ENCODE measurements around the gene TOPAZ1.

Gene TOPAZ1

GRCh38 chr3:44242721-44243120, 1.0 kb downstream of the TOPAZ1 start:
- DNase-seq (ENCODE audit: low spot score): no peak

GRCh38 chr3:44248152-44248551, 6.5 kb downstream of the TOPAZ1 start:
- no peak for DNase-seq (ENCODE audit: low spot score)
- no peak for TF ChIP-seq CTCF (IDR thresholded peaks at IDR 0.05; ENCODE audit: extremely low read depth, missing control alignments)

More at GRCh38 chr3:44242721-44243120, 1.0 kb downstream of the TOPAZ1 start:
- no peak for TF ChIP-seq CTCF (IDR thresholded peaks at IDR 0.05; ENCODE audit: extremely low read depth, missing control alignments)

- DNase-seq (ENCODE audit: low spot score): no peak
- no peak for TF ChIP-seq CTCF (IDR thresholded peaks at IDR 0.05; ENCODE audit: extremely low read depth, missing control alignments)
Observed at GRCh38 chr3:44252332-44252959, 10.8 kb downstream of the TOPAZ1 start.

GRCh38 chr3:44259404-44259803, 17.7 kb downstream of the TOPAZ1 start:
- no peak for TF ChIP-seq CTCF (IDR thresholded peaks at IDR 0.05; ENCODE audit: extremely low read depth, missing control alignments)
- DNase-seq (ENCODE audit: low spot score): no peak

- no peak for DNase-seq (ENCODE audit: low spot score)
Observed at GRCh38 chr3:44264146-44264545, 22.5 kb downstream of the TOPAZ1 start.

GRCh38 chr3:44265815-44266214, 24.1 kb downstream of the TOPAZ1 start:
- DNase-seq (ENCODE audit: low spot score): no peak
- no peak for TF ChIP-seq CTCF (IDR thresholded peaks at IDR 0.05; ENCODE audit: extremely low read depth, missing control alignments)

More at GRCh38 chr3:44264146-44264545, 22.5 kb downstream of the TOPAZ1 start:
- no peak for TF ChIP-seq CTCF (IDR thresholded peaks at IDR 0.05; ENCODE audit: extremely low read depth, missing control alignments)

GRCh38 chr3:44272191-44272590, 30.5 kb downstream of the TOPAZ1 start:
- no peak for TF ChIP-seq CTCF (IDR thresholded peaks at IDR 0.05; ENCODE audit: extremely low read depth, missing control alignments)
- no peak for DNase-seq (ENCODE audit: low spot score)
